Measurements from ENCODE around the gene PGBD2. TPM values are rescaled to one million over a fixed set of nuclear protein-coding genes. Genes with fewer than 3 reads are reported as not detected.

The PGBD2 gene
- total and polyA plus RNA-seq, 2 of the 13 experiments (the other 11 are each of a cell fraction or from before 2014, with no cell fraction given), result 6.0 to 7.4 TPM

GRCh38 chr1:248858891-248859889 is 46.8 kb upstream of the PGBD2 start, which contains the start of gene ZNF692 (continued):
- TF ChIP-seq BCLAF1 (IDR thresholded peaks at IDR 0.05), result no peak
- TF ChIP-seq KMT2A (CRISPR knock-in tag; IDR thresholded peaks at IDR 0.05), result peak; percentile 45; the same call in 1 of the 2 replicates
- no peak for TF ChIP-seq GLI4 (CRISPR knock-in tag; IDR thresholded peaks at IDR 0.05; ENCODE audit: borderline replicate concordance)
- 0 out of 2 replicates have a peak, but pooled peaks have one; percentile 15 for TF ChIP-seq HIVEP1 (CRISPR knock-in tag; IDR thresholded peaks at IDR 0.05)
- TF ChIP-seq HMGA1 (CRISPR knock-in tag; conservative IDR thresholded peaks at IDR 0.05), result no peak
- TF ChIP-seq SRSF1 (optimal IDR thresholded peaks at IDR 0.05; ENCODE audit: low read depth, low read length), result no peak
- TF ChIP-seq ZBTB4 (CRISPR knock-in tag; IDR thresholded peaks at IDR 0.05; ENCODE audit: borderline replicate concordance), result peak; percentile 65; the same call in 1 of the 2 replicates
- TF ChIP-seq NFATC3 (CRISPR knock-in tag; IDR thresholded peaks at IDR 0.05), result no peak
- peak; percentile 36; the same call in 1 of the 2 replicates for TF ChIP-seq POGK (CRISPR knock-in tag; conservative IDR thresholded peaks at IDR 0.05)
- TF ChIP-seq MEIS1 (CRISPR knock-in tag; IDR thresholded peaks at IDR 0.05; ENCODE audit: borderline replicate concordance), result peak; percentile 57
- TF ChIP-seq ZBTB46 (CRISPR knock-in tag; IDR thresholded peaks at IDR 0.05; ENCODE audit: borderline replicate concordance), result no peak
- no peak for TF ChIP-seq ERF (CRISPR knock-in tag; IDR thresholded peaks at IDR 0.05)
- no peak for TF ChIP-seq NBN (conservative IDR thresholded peaks at IDR 0.05)
- no peak for TF ChIP-seq TMF1 (CRISPR knock-in tag; IDR thresholded peaks at IDR 0.05; ENCODE audit: low read depth)
- TF ChIP-seq NR2F6 (IDR thresholded peaks at IDR 0.05), result no peak
- no peak for TF ChIP-seq NR2F6 (CRISPR knock-in tag; IDR thresholded peaks at IDR 0.05)
- peak; percentile 46 for TF ChIP-seq BORCS8-MEF2B (CRISPR knock-in tag; IDR thresholded peaks at IDR 0.05)
- no peak for TF ChIP-seq ZNF792 (CRISPR knock-in tag; IDR thresholded peaks at IDR 0.05)
- peak; percentile 58; the same call in 1 of the 2 replicates for TF ChIP-seq ZNF335 (CRISPR knock-in tag; IDR thresholded peaks at IDR 0.05)
- TF ChIP-seq CENPT (CRISPR knock-in tag; IDR thresholded peaks at IDR 0.05; ENCODE audit: low read depth), result no peak; the same call in 1 of the 2 replicates

All from HepG2 (cell line).